Measurements from ENCODE around the gene FMO3. TPM values are rescaled to one million over a fixed set of nuclear protein-coding genes. Genes with fewer than 3 reads are reported as not detected.

FMO3 gene
- total RNA-seq, 1 donor from 2014 or later, result not detected

DNA sequence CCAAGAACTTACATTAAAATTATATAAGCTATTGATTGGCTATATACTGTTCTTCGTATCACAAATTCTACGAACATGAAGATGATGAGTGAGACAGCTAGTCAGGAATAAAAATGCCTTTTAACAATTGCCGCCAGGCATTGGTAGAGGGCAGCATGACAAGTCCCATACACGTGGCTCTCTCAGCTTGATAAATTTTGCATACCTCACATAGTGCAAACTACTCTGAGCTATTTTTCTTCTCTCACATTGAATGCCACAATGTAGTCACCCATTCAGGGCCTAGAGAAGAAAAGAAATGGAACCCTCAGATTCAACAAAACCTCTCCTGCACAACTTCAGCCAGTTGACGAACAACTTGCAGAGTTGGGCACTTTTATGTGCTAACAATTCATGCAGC, 67.4 kb downstream of the FMO3 start:
- DNase-seq (ENCODE audit: low read depth, low spot score), result no peak

DNA sequence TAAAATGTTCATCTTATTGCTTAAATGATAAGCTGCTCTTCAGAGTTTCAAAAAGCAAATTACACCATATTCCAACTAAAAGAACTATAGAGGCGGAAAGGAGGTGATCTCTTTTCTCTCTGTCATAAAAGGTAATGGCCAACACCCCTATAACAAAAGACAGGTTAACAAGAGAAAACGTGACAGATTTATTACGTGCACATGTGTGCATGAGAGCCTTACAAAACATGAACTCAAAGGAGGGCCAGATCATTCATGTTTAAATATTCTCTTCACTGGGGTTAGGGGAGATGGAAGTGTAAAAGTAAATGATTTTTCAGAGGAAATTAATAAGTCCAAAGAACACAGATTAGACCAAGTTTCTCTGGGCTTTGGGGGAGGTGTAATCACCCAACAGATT, 67.8 kb downstream of the FMO3 start:
- DNase-seq (ENCODE audit: low read depth, low spot score), result no peak

DNA sequence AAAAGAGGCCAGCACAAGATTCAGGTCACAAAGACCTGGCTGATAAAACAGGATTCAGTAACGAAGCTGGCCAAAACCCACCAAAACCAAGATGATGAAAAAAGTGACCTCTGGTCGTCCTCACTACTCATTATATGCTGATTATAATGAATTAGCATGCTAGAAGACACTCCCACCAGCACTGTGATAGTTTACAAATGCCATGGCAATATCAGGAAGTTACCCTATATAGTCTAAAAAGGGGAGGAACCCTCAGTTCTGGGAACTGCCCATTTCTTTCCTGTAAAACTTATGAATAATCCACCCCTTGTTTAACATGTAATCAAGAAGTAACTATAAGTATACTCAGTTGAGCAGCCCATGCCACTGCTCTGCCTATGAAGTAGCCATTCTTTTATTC, 68.4 kb downstream of the FMO3 start:
- no peak for DNase-seq (ENCODE audit: low read depth, low spot score)

DNA sequence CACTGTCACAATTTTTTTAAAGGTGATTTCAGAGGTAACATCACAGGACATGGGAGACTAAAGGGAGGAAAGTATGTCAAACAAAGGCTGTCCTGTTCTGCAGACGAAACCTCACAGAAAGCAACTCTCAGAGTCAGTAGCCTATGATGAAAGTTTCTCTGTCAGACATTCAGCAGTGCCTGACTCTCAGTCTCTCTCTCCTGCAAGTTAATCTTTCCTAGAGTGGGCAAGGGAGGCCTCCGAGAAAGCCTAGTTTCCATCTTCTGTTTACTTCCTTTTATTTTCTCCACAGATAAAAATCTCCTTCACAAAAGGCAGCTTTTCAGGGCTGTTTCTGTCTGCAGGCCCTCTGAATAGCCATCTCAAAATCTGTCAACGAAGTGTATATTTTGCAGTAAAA, 69.5 kb downstream of the FMO3 start:
- DNase-seq (ENCODE audit: low read depth, low spot score), result no peak

DNA sequence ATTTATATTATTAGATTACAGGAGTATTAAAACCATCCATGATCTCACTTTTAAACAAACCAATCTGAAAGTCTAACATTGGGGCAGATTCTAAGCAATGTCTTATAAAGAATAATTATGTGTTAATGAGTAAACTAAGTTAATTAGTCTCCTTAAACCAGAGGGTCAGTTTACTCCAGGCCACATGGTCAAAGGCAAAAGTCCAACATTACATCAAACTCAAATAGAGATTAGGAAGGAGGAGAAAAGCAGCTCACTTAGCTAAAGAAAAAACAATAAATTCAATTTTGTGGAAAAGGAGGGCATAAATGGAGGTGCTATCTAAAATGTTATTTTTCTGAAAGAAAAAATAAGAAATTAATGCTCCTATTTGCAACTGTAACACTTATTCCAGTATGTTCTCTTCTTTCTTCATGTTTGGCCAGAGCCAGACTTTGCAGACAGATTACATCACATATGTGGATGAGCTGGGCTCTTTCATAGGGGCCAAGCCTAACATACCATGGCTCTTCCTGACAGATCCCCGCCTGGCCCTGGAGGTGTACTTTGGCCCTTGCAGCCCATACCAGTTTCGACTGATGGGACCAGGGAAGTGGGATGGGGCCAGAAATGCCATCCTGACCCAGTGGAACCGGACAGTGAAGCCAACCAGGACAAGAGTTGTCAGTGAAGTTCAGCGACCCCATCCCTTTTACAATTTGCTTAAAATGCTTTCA, 70.1 kb downstream of the FMO3 start:
- no peak for DNase-seq (ENCODE audit: low read depth, low spot score)

DNA sequence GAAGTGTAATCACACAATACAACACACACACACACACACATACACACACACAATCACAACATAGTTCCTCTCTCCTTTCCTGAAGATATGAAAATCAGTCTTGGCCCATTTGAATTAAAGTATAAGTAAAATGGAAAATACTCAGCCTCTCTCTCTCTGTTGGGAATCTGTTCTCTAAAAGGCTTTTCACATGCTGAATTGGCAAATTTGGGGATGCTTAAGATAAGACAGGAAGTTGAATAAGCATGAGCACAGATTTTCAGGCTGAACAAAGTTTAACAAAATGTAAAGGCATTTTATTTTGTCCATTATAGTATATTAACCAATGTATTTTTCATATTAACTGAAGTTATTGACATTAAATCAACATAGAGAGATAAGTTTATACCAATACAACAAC, 70.7 kb downstream of the FMO3 start:
- DNase-seq (ENCODE audit: low read depth, low spot score), result no peak

DNA sequence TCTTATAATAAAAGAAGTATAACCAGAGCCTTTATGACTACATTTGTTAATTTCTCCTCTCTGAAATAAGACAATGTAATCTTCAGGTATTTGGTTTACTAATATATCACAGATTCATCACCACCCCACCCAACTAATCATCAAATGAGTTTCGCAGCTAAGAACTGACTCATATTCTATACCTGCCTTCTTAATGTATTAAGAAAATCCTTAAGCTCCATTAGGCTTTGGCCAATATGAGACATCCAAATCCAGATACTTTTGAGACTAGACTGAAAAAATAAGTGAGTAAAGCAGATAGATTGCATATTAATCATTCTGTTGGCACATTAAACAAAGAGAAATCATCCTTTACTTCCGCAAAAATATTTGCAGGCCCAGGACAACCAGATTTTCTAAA, 75.7 kb downstream of the FMO3 start:
- DNase-seq (ENCODE audit: low read depth, low spot score), result no peak

Other genes with a start within 250 kb of the FMO3 start
- gene MROH9, start 155.4 kb upstream of the FMO3 start, total RNA-seq, result not detected in 2 replicates
- gene FMO2, start 94.4 kb downstream of the FMO3 start, total RNA-seq, result under 0.01 and 8.0 TPM in 2 replicates
- not detected in 2 replicates for gene FMO1, start 157.6 kb downstream of the FMO3 start, total RNA-seq
- gene FMO4, start 223.3 kb downstream of the FMO3 start, total RNA-seq, result 0.86 and 0.88 TPM in 2 replicates